ENCODE measurements around the gene FCER1G. TPM values are rescaled to one million over a fixed set of nuclear protein-coding genes. Genes with fewer than 3 reads are reported as not detected.
A peak's percentile ranks its signal among the peaks of the same experiment; 100 is the strongest.

The FCER1G gene
- total and polyA plus RNA-seq, 9 of the 15 experiments (the other 6 are each of a cell fraction or from before 2014, with no cell fraction given): 0.15 to 0.69 (median 0.31) TPM; not detected in 2

GRCh38 chr1:161185732-161186311, 29.3 kb upstream of the FCER1G start:
- Histone ChIP-seq H3K4me2 (ENCODE audit: insufficient read depth, low read length) (no peak overlapping the region), H3K27ac (ENCODE audit: extremely low read depth, low read depth, low read length) (peak overlapping the region; percentile 3; the same call in 1 of the 3 replicates), H3K27me3 (ENCODE audit: control insufficient read depth in 2 of 2, insufficient read depth in 2 of 2, low read length in 2 of 2) (no peaks in the 10 kb centered on the region), H4K20me1 (replicated peaks; ENCODE audit: control insufficient read depth, insufficient read depth, low read length) (no peaks in the 10 kb centered on the region), H2AFZ (ENCODE audit: low read depth, low read length) (peak overlapping the region; percentile 76), H3K9me1 (ENCODE audit: control insufficient read depth, insufficient read depth, low read length) (no peaks in the 10 kb centered on the region), H3K79me2 (ENCODE audit: control insufficient read depth, insufficient read depth, low read length) (no peaks in the 10 kb centered on the region), H3K9ac (ENCODE audit: insufficient read depth in 1 of 2, low read depth in 2 of 2, low read length in 2 of 2) (peak overlapping the region in 1 of 2 experiments; percentile 17; a peak in 1 of 4 replicates), H3K4me3 (no peak overlapping the region), H3K36me3 (ENCODE audit: control insufficient read depth, insufficient read depth, low read length) (no peaks in the 10 kb centered on the region), H3K4me1 (replicated peaks in 1 of 2; ENCODE audit: control insufficient read depth in 2 of 2, insufficient read depth in 2 of 2, low read length in 2 of 2) (peaks cover 22 to 38% of the 10 kb centered on the region in 2 experiments), H3K9me3 (replicated peaks; ENCODE audit: control insufficient read depth, insufficient read depth, low read depth, low read length) (no peaks in the 10 kb centered on the region)
- intact Hi-C loops (cut with micrococcal nuclease) (no loop called here), in situ Hi-C loops (cut with MboI) (no loop called here)
- BruUV-seq (replicated peaks): no TSS peak
- ChIA-PET CTCF (ENCODE audit: low intra/inter-chr PET ratio) (no interaction called here), POLR2A (interaction anchor here (1.0 to 1.2 kb wide), 3 partner anchors 9 to 23 kb away, joined by 3 to 7 read pairs (median 5); partner anchors contain the start of genes ADAMTS4 and B4GALT3)
- DNase-seq (ENCODE audit: extremely low read depth in 1 of 4, low spot score in 3 of 4) (no peak), ATAC-seq (no peak; the same call in 2 of the 3 replicates), FAIRE-seq (peak; percentile 6)
- WGBS (ENCODE audit: insufficient coverage, low coverage, missing lambda C conversion rate): 26% methylated on average over 2 of the region's 2 CpGs
- TF ChIP-seq CBFA2T3 (IDR thresholded peaks at IDR 0.05) (no peak), MCM3 (IDR thresholded peaks at IDR 0.05) (no peak), ZFP91 (CRISPR knock-in tag; IDR thresholded peaks at IDR 0.05) (no peak), HDAC1 (IDR thresholded peaks at IDR 0.05) (no peak), ATF6 (CRISPR knock-in tag; IDR thresholded peaks at IDR 0.05) (no peak), NFATC3 (IDR thresholded peaks at IDR 0.05) (no peak), PBX2 (CRISPR knock-in tag; IDR thresholded peaks at IDR 0.05; ENCODE audit: low read depth) (no peak), PBX2 (tag; conservative IDR thresholded peaks at IDR 0.05; ENCODE audit: low read depth) (no peak), ZBTB34 (CRISPR knock-in tag; IDR thresholded peaks at IDR 0.05) (no peak), MIER1 (IDR thresholded peaks at IDR 0.05; ENCODE audit: low read depth) (no peak), BDP1 (IDR thresholded peaks at IDR 0.05; ENCODE audit: insufficient read depth, insufficient read length) (no peak), ZNF589 (CRISPR knock-in tag; IDR thresholded peaks at IDR 0.05; ENCODE audit: low read depth) (0 out of 2 replicates have a peak, but pooled peaks have one; percentile 24), PKNOX1 (IDR thresholded peaks at IDR 0.05) (peak; percentile 25; the same call in 1 of the 2 replicates), HMG20B (CRISPR knock-in tag; IDR thresholded peaks at IDR 0.05) (no peak)
